GM23338 (cell line): Measurements from ENCODE around the gene NBAS.

ENCODE experiments used
- EZH2 ChIP-seq: fragments of 200-600 bp; sonication (generic); IDR thresholded peaks from one replicate; pipeline ENCODE4 v1.8.0; 2017; ENCODE audit warnings: antibody characterized with exemption, mild to moderate bottlenecking, low read depth; ENCODE audit not compliant: unreplicated experiment
- EZH2phosphoT487 ChIP-seq: fragments of 200-600 bp; sonication (generic); IDR thresholded peaks from one replicate; pipeline ENCODE4 v1.8.1; 2018; ENCODE audit warnings: antibody characterized with exemption; ENCODE audit not compliant: unreplicated experiment
- POLR2AphosphoS5 ChIP-seq: IDR thresholded peaks from 2 replicates; pipeline ENCODE4 v1.6.1; 2016; ENCODE audit warnings: antibody characterized with exemption, low read depth
- TF ChIP-seq, protein P1 (sequence below), 2 experiments: fragments of 200-600 bp in 1 of 2; sonication (generic) in 1 of 2; conservative IDR thresholded peaks; 2 replicates each; pipeline versions ENCODE4 v1.5.1 to v1.6.1; 2016 to 2017; ENCODE audit warnings: antibody characterized with exemption in 2 of 2, low read depth in 2 of 2, mild to moderate bottlenecking in 2 of 2, moderate library complexity in 1 of 2
- TF ChIP-seq, protein P2 (sequence below): IDR thresholded peaks from one replicate; pipeline ENCODE4 v1.6.1; 2018; ENCODE audit warnings: antibody characterized with exemption; ENCODE audit not compliant: unreplicated experiment

DNA sequence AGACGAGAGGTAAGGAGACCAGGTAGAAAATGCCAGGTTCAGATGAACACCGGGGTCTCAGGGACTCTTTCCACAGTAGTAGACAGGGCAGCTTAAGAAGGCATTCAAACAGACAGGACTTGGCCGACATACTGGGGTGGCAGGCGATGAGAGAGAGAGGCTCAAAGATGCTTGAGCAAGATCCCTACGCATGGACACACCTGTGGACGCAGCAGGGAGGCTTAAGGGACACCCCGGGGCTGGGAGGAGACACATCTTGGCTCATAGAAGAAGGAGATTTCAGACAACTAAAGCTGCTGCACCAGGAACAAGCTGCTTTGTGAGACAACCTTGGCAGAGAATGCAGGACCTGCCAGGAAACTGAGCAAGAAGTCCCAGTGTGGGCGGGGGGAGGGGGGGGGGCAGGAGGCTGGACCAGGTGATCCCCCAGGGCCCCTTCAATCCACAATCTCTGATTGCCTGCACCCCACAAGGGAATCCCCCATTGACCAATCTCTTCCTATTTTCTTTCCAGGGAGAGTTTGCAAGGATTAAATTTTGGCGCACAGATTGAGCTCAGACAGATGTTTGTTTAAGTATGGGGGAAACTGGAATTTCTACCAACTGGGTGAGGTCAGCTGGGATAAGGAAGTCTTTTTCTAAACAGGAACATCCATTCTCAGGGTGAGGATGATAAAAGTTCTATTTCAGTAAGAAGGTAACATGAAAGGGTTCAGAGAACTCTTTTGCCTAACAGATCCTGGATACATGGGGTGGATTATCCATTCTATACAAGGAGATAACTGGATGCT, 400.7 kb downstream of the NBAS start:
- TF ChIP-seq, protein P1, sequence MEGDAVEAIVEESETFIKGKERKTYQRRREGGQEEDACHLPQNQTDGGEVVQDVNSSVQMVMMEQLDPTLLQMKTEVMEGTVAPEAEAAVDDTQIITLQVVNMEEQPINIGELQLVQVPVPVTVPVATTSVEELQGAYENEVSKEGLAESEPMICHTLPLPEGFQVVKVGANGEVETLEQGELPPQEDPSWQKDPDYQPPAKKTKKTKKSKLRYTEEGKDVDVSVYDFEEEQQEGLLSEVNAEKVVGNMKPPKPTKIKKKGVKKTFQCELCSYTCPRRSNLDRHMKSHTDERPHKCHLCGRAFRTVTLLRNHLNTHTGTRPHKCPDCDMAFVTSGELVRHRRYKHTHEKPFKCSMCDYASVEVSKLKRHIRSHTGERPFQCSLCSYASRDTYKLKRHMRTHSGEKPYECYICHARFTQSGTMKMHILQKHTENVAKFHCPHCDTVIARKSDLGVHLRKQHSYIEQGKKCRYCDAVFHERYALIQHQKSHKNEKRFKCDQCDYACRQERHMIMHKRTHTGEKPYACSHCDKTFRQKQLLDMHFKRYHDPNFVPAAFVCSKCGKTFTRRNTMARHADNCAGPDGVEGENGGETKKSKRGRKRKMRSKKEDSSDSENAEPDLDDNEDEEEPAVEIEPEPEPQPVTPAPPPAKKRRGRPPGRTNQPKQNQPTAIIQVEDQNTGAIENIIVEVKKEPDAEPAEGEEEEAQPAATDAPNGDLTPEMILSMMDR (conservative IDR thresholded peaks at IDR 0.05; ENCODE audit: low read depth in 2 of 2) = no peak
- TF ChIP-seq, protein P2, sequence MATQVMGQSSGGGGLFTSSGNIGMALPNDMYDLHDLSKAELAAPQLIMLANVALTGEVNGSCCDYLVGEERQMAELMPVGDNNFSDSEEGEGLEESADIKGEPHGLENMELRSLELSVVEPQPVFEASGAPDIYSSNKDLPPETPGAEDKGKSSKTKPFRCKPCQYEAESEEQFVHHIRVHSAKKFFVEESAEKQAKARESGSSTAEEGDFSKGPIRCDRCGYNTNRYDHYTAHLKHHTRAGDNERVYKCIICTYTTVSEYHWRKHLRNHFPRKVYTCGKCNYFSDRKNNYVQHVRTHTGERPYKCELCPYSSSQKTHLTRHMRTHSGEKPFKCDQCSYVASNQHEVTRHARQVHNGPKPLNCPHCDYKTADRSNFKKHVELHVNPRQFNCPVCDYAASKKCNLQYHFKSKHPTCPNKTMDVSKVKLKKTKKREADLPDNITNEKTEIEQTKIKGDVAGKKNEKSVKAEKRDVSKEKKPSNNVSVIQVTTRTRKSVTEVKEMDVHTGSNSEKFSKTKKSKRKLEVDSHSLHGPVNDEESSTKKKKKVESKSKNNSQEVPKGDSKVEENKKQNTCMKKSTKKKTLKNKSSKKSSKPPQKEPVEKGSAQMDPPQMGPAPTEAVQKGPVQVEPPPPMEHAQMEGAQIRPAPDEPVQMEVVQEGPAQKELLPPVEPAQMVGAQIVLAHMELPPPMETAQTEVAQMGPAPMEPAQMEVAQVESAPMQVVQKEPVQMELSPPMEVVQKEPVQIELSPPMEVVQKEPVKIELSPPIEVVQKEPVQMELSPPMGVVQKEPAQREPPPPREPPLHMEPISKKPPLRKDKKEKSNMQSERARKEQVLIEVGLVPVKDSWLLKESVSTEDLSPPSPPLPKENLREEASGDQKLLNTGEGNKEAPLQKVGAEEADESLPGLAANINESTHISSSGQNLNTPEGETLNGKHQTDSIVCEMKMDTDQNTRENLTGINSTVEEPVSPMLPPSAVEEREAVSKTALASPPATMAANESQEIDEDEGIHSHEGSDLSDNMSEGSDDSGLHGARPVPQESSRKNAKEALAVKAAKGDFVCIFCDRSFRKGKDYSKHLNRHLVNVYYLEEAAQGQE = no peak
- TF ChIP-seq POLR2AphosphoS5 (no peak), EZH2phosphoT487 (no peak), EZH2 (no peak)
